SU-DHL-6 (cell line): ENCODE results near the gene GIMAP7.

Experiments used
- CTCF ChIP-seq: fragments of 200-600 bp; sonication (generic); IDR thresholded peaks from one replicate; pipeline ENCODE4 v1.5.1; 2017; ENCODE audit warnings: antibody characterized with exemption, mild to moderate bottlenecking, low read length, moderate library complexity; ENCODE audit not compliant: insufficient read depth, poor library complexity, severe bottlenecking
- EZH2phosphoT487 ChIP-seq: fragments of 200-600 bp; sonication (generic), shearing (Covaris generic); conservative IDR thresholded peaks from 2 replicates; pipeline ENCODE4 v1.6.1; 2018; ENCODE audit warnings: mild to moderate bottlenecking, antibody characterized with exemption, low read length, moderate library complexity, mixed read lengths

- TF ChIP-seq CTCF (no peak), EZH2phosphoT487 (no peak)
Observed at GRCh38 chr7:150503155-150503554, 11.5 kb upstream of the GIMAP7 start.
